WTC11 (cell line): ENCODE measurements around the gene ZNF609.

ENCODE experiments used
- ZNF232 ChIP-seq: sonication (generic); formaldehyde crosslinking; IDR thresholded peaks from 2 replicates; pipeline ENCODE4 v1.8.0; 2022; ENCODE audit warnings: mild to moderate bottlenecking, missing genetic modification reagents
- TF ChIP-seq, protein P1 (sequence below): fragments of 200-600 bp; IDR thresholded peaks from 2 replicates; pipeline ENCODE4 v1.8.0; 2022; ENCODE audit warnings: antibody characterized with exemption
- TF ChIP-seq, protein P2 (sequence below): sonication (generic); formaldehyde crosslinking; IDR thresholded peaks from 2 replicates; pipeline ENCODE4 v1.8.0; 2023; ENCODE audit warnings: mild to moderate bottlenecking, missing genetic modification reagents

DNA sequence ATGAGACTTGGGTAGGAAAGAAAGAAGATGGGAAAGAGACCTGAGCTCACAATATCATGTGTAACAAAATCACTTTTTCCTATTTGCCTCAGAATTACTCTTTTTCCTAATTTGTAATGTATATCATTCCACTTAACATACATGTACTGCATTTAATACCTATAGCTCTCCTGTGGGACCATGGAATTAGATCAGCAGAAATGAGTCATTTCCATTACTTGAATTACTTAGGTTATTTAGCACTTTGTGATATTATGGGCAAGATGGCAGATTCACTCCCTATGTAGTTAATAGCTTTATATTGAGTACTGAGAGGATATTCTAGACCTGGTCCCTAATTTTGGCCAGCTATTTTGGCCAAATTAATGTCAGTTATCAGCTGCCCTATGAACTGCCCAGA lies 70.5 kb downstream of the ZNF609 start:
- TF ChIP-seq, protein P1, sequence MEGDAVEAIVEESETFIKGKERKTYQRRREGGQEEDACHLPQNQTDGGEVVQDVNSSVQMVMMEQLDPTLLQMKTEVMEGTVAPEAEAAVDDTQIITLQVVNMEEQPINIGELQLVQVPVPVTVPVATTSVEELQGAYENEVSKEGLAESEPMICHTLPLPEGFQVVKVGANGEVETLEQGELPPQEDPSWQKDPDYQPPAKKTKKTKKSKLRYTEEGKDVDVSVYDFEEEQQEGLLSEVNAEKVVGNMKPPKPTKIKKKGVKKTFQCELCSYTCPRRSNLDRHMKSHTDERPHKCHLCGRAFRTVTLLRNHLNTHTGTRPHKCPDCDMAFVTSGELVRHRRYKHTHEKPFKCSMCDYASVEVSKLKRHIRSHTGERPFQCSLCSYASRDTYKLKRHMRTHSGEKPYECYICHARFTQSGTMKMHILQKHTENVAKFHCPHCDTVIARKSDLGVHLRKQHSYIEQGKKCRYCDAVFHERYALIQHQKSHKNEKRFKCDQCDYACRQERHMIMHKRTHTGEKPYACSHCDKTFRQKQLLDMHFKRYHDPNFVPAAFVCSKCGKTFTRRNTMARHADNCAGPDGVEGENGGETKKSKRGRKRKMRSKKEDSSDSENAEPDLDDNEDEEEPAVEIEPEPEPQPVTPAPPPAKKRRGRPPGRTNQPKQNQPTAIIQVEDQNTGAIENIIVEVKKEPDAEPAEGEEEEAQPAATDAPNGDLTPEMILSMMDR: no peak
- TF ChIP-seq, protein P2, sequence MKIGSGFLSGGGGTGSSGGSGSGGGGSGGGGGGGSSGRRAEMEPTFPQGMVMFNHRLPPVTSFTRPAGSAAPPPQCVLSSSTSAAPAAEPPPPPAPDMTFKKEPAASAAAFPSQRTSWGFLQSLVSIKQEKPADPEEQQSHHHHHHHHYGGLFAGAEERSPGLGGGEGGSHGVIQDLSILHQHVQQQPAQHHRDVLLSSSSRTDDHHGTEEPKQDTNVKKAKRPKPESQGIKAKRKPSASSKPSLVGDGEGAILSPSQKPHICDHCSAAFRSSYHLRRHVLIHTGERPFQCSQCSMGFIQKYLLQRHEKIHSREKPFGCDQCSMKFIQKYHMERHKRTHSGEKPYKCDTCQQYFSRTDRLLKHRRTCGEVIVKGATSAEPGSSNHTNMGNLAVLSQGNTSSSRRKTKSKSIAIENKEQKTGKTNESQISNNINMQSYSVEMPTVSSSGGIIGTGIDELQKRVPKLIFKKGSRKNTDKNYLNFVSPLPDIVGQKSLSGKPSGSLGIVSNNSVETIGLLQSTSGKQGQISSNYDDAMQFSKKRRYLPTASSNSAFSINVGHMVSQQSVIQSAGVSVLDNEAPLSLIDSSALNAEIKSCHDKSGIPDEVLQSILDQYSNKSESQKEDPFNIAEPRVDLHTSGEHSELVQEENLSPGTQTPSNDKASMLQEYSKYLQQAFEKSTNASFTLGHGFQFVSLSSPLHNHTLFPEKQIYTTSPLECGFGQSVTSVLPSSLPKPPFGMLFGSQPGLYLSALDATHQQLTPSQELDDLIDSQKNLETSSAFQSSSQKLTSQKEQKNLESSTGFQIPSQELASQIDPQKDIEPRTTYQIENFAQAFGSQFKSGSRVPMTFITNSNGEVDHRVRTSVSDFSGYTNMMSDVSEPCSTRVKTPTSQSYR: no peak
- TF ChIP-seq ZNF232 (CRISPR knock-in tag): no peak
